OCI-M1 (cell line): Measurements from ENCODE around the gene GGTLC1.

Experiments
- DNase-seq: peaks from one replicate; lab custom pipeline; 2025; lab: John Stamatoyannopoulos, UW

Gene GGTLC1

DNA sequence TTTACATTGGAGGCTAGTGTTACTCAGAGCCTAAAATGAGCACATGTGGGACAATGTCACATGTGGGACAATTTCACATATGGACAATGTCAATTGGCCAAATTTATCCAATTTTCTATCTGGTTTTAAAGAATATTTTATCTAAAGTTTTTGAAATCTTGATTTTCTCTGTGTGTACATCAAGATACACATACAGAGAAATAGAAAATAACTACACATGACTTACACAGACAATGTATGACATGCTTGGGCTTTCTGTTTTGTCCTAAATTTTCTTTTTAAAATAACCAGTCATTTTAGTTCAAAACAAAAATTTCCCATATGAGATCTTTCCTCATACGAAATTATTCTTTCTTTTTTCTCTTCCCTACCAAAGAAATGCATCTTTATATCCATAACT lies 24.6 kb downstream of the GGTLC1 start:
- DNase-seq = no peak

DNA sequence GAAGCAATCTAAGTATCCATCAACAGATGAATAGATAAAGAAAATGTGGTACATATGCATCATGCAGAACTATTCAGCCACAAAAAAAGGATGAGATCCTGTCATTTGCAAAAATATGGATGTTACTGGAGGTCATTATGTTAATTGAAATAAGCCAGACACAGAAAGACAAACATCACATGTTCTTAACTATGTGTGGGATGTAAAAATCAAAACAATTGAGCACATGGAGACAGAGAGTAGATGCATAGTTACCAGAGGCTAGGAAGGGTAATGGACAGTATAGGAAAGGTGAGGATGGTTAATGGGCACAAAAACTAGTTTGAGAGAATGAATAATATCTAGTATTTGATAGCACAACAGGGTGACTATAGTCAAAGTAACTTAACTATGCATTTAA lies 26.3 kb downstream of the GGTLC1 start:
- no peak for DNase-seq

DNA sequence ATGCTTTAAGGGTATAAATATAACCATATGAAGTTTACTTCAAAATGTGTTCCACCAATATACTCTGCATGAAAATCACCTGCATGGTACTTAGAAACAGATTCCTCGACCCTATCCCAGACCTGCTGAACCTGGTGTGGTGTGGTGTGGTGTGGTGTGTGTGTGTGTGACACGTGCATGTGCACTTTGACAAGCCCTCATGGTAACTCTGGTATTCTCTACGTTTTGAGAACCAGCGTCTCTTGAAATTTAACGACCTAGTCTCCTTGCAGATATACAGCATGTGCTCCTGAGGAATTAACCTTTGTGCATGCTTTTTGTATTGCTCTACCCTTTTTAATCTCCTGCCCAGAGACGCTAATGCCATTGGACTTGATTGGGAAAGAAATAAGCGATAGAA lies 29.5 kb downstream of the GGTLC1 start:
- no peak for DNase-seq

DNA sequence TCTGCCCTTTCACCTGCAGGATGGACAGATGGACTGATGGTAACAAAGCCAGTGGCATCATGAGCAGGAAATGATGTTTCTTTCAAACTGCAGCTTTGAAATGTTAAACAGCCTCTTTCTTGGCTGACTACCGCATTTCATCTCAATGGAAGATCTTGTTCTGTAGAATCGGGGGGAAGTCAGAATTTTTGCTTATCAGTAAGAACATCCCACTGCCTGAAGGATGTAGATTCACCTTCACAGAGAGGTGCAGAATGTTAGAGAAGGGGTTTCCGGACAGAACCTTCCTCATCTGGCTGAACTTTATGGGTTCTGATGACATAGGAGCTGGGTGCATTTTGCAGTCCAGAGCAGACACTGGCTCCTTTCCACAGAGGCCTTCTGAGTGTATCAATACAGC lies 32.7 kb downstream of the GGTLC1 start:
- DNase-seq = no peak

DNA sequence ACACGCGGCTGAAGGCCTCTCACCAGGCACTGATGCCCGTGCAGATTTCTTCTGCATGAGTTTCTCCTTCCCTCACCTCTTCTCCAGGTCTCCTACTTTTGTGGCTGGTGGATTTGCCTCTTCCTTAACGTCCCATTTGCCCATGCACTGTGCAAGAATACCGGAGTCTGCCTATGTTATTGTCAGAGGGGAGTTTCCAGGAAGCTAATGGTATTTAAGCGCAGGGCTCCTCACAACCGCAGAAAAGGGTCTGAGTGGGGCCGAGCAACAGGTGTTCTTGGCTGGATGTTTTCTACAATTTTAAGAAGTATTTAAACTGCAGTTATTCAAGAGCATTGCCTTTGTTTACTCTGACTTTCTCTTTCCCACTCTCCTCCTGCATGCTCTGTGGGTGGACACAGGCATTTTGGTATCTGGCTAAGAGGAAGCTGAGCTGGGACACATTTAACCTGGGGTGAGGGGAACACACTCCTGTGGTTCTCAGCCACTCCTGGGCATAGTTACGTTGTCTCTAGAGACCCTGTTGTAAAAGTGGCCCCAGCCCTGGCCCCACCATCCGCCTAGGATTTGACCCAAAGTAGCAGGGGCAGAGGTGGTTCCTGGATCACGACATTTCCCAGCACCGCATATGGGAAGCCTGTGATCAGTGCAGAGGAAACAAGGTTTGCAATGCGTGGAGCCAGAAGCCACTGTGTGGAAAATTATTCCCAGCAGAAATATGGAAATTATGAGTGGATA lies 34.4 kb downstream of the GGTLC1 start:
- DNase-seq = no peak

DNA sequence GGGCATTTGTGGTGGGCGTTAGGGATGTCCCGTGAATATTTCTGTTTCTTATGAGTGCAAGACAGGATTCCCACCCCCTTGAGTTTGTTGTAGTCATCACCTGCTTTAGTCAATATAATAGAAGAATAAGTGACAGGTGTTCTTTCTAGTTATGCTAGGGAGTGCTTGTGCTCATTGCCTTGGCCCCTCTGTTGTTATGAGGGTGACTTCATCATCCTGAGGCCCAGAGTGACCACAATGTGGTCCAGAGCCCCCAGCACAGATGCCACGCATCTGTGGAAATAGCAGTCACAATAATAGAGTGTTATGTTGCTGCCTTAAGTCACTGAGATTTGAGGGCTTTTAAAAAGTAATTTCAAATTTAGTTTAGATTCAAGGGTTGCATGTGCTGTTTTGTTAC lies 42.4 kb downstream of the GGTLC1 start:
- DNase-seq = no peak

DNA sequence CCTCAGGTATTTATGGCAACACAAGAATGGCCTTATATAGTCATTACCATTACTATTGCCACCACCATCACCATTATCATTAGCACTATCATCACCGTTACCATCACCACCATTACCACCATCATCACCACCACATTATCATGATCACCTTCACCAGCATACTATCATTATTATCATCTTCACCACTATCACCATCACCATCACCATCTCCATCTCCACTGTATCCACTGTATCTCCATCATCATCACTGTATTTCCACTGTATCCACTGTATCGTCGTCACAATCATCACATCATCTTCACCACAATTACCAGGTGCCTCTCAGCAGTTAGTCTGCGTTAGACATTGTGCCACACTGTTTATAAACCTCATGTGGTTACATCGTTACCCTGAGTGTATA lies 45.3 kb downstream of the GGTLC1 start:
- DNase-seq = no peak

DNA sequence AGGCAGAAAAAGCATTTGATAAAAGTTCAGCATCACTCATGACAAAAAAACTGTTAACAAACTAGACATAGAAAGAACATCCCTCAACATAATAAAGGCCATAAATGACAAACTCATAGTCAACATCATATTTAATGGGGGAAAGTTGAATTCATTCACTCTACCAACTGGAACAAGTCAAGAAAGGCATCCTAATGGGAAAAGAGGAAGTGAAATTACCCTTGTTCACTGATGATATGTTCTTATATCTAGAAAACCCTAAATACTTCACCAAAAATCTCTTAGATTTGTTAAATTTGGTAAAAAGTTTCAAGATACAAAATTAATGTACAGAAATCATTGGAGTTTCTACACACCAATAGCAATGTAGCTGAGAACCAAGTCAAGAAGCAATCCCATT lies 48.9 kb downstream of the GGTLC1 start:
- DNase-seq = no peak

DNA sequence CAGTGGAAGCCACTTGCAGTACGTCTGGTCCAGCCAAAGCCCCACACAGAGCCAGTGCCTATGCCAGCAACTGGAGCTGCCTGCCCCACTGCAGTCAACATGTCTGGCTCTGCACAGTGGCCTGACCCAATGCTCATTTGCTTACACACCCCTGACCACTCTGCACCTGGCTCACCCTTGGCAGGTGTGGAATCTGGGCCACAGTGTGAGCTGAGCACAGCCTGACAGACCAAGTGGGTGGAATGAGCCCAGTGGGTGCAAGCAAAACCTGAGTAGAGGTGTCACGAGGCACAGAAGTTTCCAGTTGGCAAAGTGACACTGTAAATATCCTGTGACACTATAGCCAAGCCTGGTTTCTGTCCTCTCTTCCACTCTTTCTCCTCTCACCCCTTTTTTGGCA lies 49.5 kb downstream of the GGTLC1 start:
- no peak for DNase-seq

DNA sequence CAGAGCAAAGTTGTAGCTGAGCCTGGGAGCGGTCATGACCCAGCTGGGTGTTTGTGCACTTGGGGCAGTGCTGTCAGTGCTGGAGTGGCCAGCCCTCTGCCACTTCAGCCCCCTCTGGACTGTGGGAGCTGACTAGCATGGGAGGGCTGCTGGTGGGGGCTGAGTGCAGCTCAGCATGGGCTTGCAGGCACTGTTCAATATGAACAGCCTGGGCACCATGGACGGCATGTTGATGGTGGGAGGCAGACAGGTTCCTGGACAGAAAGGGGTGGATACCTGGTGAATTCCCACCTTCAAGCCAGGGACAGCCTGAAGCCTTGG lies 50.5 kb downstream of the GGTLC1 start:
- DNase-seq = no peak

DNA sequence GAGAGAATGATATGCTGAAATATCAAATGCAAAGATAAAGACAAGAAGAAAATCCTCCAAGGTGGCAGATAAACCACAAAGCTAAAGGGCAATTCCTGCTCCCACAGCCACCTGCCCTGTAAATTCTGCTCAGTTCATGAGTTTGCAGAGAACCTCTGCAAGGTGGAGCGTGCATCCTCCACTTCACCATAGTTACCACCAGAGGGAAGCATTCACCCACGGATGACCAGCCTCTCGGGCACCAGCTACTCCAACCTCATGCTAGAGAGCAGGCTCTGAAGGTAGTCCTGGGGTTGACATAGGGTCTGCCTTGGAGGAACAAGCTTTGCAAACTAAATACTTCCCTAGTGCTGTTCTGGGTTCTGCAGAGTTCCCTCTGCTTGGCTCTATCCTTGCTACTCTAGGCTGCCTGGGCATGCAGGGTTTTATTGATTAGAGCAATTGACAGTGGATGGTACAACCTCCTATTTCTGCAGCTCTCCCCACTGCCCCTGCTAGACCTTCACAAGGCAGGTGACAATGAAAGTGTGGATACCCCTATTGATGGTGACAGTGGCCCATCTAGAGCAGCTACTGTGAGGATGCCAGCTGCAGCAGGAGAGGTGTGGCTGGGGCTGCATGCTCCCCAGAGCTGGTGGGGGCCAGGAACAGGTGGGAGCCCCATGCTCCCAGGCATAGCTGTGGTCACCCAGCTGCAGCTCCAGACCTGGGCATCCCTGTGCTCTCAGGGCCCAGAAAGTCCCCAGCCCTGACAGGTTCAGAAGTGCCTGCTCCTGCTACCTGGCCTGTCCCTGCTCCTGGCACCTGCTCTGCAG lies 51.1 kb downstream of the GGTLC1 start:
- peak; percentile 57 for DNase-seq
